Duodenal mucosa (tissue), 2 donors: ENCODE results near the gene DRC7.
A peak's percentile ranks its signal among the peaks of the same experiment; 100 is the strongest.

Experiments used
- H3K27ac ChIP-seq: one replicate; pipeline ENCODE4 v1.7.0; 2013; ENCODE audit warnings: low read depth, low read length
- H3K27me3 ChIP-seq, 2 donors: one replicate each; pipeline ENCODE4 v1.7.0; 2013; ENCODE audit warnings: low read length in 2 of 2, control low read depth in 1 of 2; ENCODE audit not compliant: insufficient read depth in 2 of 2, control insufficient read depth in 1 of 2
- H3K36me3 ChIP-seq, 2 donors: one replicate each; pipeline ENCODE4 v1.7.0; 2013; ENCODE audit warnings: low read length in 2 of 2, control low read depth in 1 of 2; ENCODE audit not compliant: insufficient read depth in 2 of 2, control insufficient read depth in 1 of 2
- H3K4me1 ChIP-seq, 2 donors: one replicate each; pipeline ENCODE4 v1.7.0; 2013; ENCODE audit warnings: low read length in 2 of 2, control low read depth in 1 of 2; ENCODE audit not compliant: insufficient read depth in 2 of 2, control insufficient read depth in 1 of 2
- H3K4me3 ChIP-seq, 2 donors: one replicate each; pipeline ENCODE4 v1.7.0; 2013; ENCODE audit warnings: low read length in 2 of 2, low read depth in 1 of 2
- H3K9ac ChIP-seq, 2 donors: one replicate each; pipeline ENCODE4 v1.7.0; 2013; ENCODE audit warnings: low read length in 2 of 2, low read depth in 1 of 2
- H3K9me3 ChIP-seq, 2 donors: one replicate each; pipeline ENCODE4 v1.7.0; 2013; ENCODE audit warnings: low read length in 2 of 2, control low read depth in 1 of 2; ENCODE audit not compliant: control insufficient read depth in 1 of 2

Gene DRC7, protein sequence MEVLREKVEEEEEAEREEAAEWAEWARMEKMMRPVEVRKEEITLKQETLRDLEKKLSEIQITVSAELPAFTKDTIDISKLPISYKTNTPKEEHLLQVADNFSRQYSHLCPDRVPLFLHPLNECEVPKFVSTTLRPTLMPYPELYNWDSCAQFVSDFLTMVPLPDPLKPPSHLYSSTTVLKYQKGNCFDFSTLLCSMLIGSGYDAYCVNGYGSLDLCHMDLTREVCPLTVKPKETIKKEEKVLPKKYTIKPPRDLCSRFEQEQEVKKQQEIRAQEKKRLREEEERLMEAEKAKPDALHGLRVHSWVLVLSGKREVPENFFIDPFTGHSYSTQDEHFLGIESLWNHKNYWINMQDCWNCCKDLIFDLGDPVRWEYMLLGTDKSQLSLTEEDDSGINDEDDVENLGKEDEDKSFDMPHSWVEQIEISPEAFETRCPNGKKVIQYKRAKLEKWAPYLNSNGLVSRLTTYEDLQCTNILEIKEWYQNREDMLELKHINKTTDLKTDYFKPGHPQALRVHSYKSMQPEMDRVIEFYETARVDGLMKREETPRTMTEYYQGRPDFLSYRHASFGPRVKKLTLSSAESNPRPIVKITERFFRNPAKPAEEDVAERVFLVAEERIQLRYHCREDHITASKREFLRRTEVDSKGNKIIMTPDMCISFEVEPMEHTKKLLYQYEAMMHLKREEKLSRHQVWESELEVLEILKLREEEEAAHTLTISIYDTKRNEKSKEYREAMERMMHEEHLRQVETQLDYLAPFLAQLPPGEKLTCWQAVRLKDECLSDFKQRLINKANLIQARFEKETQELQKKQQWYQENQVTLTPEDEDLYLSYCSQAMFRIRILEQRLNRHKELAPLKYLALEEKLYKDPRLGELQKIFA

DNA sequence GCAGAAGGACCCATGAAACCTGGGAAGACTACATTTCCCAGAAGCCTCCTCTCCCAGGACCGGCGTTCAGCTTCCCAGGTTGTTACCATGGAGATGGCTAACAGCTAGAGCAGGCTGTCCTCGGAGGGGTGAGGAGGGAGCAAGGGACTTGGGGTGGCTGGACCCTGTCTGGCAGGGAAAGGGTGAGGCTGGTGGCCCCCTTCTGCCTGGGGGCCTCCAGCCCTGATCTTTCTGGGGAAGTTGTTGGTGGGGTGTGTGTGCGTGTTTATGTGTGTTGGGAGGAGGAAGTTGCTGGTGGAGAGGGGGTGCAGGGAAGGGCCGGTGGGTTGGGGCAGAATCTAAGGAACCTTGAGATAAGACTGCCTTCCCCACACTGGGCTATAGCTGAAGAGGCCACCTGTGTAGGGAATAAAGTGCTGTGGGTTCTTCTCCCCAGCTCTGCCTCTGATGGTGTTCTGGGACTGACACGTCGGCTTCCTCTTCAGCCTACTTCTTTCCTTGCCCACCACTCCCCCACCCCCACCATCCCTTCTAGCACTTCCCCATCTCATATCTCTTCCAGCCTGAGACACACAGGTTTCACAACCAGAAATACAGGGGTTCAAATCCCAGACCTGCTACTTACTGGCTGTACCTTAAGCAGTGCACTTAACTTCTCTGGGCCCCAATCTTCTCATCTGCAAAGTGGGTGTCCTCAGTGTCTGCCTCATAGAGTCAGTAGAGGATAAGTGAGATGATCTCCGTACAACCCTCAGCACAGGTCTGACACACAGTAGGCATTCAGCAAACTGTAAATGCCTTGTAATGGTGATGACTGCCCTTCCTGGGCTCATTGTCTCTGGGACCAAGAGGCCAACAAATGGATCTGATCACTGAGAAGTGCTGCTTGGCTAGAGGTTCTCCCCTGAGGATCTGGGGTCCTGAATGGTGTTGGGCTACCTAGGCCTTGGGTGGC, at the start of gene DRC7:
Gene DRC7, plus strand, starts transcription at position 82 of the 955 bp plus-strand sequence. CDS start 3,144 bp downstream, outside the sequence.
- no peak within 1 kb of the TSS for H3K9ac ChIP-seq
- H3K4me3 ChIP-seq = peak within 1 kb of the TSS; percentile 47 to 48

DNA sequence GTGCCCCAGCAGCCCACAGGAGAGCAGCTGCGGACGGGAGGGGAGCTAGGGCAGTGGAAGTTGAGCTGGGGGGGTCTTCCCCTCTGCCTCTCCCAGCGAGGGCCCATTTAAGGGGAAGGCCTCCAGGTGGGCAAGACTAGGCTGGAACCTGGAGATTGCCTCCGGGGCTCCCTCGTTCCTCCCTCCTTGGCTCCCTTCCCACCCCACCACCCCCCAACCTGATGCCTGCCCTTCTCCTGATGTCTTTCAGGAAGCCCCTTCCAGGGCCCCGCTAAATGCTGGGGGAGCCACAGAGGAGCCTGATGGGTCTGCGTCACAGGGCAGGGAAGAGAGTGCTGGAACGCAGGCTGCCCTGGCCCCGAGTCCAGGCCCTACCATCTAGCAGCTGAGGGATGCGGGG, 49.4 kb upstream of the DRC7 start:
- Histone ChIP-seq H3K27ac (peak overlapping the region; percentile 23), H3K27me3 (no peaks in the 10 kb centered on the region), H3K4me3 (no peak overlapping the region), H3K4me1 (peaks cover 21 to 22% of the 10 kb centered on the region in 2 donors), H3K9me3 (no peaks in the 10 kb centered on the region), H3K9ac (no peak overlapping the region), H3K36me3 (peaks cover 6 to 13% of the 10 kb centered on the region in 2 donors)

More for the DNA sequence above, at the start of gene DRC7:
- H3K27me3 ChIP-seq = peaks cover 0 to 3% of the 10 kb centered on the region in 2 donors
- no peak within 1 kb of the TSS for H3K27ac ChIP-seq
- H3K36me3 ChIP-seq = no peaks in the 10 kb centered on the region
- H3K9me3 ChIP-seq = no peaks in the 10 kb centered on the region
- H3K4me1 ChIP-seq = no peaks in the 10 kb centered on the region

DNA sequence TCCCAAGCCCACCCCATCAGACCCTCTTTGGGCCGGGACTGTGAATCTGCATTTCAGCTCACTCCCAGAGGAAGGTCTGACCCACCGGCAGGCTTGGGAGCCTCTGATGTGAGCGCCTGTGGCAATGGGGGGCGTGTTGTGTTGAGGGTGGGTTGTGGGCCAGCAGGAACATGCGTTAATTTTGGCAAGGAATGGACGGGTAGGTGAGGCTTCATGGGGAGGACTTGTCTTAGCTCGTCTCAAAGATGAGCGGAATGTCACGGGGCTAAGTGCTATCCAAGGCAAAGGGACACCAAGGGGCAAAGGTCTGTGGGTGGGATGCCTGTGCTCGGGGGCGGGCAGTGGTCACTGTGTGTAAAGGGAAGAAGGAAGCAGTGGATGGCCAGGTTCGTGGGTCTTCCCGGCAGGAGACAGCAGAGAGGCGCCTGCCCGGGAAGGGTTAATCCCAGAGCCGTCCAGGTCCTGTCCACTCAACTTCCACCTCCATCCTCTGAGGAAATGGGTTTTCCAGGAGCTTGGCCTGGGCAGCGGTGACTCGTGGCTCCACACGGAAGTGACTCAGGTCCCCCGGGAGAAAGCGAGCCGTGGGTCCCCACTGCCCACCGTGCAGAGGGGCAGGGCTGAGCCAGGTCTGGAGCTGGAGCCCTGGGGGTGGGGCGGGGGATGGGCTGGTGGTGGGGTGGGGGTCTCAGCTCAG, 48.8 kb upstream of the DRC7 start:
- Histone ChIP-seq H3K4me3 (no peak overlapping the region), H3K27ac (no peak overlapping the region), H3K27me3 (no peaks in the 10 kb centered on the region), H3K9me3 (no peaks in the 10 kb centered on the region), H3K4me1 (peaks cover 21 to 22% of the 10 kb centered on the region in 2 donors), H3K36me3 (peaks cover 6 to 14% of the 10 kb centered on the region in 2 donors), H3K9ac (no peak overlapping the region)

DNA sequence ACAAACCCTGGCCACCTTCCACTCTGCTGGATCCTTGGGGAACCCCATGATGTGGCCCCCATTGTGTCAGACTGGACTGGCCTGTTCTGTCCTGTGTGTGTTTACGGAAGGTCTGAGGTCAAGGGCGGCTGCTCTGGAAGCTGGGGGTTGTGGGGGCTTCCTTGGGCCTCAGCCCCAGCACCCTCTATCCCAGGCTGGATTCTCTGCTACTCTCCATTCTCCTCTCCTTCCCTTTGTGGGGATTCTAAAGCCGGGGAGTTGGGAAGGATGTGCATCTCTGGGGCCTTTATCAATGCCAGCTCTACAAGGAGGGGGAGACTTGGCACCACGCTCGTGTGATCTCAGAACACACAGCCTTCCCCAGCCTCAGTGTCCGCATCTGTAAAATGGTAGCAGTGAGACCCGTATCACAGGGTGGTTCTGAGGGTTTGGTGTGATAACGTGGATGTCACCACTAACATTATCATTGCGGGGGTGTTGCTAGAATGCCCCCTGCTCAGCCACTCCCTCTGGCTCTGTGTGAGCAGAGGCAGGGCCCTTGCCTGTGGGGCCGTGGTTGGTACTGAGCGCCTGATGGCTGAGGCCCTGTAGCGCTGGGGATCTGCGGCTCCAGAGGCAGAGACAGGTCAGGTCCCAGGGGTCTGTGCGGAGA, 48.1 kb upstream of the DRC7 start:
- H3K4me3 ChIP-seq = no peak overlapping the region

DNA sequence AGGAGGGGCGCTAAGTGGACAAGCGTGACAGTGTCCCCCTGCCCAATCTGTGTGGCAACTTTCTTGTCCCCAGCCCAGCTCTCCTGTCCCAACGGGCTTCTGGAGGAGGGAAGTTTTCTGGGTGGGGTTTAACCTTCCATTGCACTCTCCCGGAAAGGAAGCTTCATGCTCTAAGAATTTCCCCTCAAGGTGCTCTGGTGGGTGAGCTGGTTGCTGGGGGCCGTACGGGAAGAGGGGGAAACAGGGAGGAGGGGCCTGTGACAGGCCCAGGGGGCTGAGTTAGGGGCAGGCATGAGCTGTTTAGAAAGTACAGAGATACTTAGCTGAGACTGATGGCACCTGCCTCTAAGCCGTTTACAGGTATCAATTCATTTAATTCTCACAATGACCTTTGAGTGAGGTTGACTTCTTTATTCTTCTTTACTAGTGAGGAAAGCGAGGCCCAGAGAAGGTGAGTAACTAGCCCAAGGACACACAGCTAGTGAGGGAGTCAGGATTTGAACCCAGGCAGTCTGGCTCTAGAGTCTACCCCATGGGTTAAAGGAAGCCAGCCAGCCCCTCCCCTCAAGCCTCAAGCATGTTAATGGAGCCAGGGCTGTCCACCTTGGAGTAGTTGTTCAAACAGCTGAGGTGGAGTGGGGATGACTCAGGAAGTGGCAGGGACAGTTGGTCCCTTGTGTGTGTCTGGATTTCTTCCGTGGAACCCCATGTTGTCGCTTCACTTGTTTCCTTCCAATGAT, 47.3 kb upstream of the DRC7 start:
- H3K9me3 ChIP-seq = no peaks in the 10 kb centered on the region
- H3K4me1 ChIP-seq = peaks cover 21 to 22% of the 10 kb centered on the region in 2 donors
- H3K36me3 ChIP-seq = peaks cover 10 to 27% of the 10 kb centered on the region in 2 donors
- H3K9ac ChIP-seq = no peak overlapping the region
- H3K27ac ChIP-seq = peak overlapping the region; percentile 30
- H3K4me3 ChIP-seq = no peak overlapping the region
- no peaks in the 10 kb centered on the region for H3K27me3 ChIP-seq

More for the DNA sequence above, 48.1 kb upstream of the DRC7 start:
- Histone ChIP-seq H3K9ac (no peak overlapping the region), H3K27ac (no peak overlapping the region), H3K4me1 (peaks cover 21 to 22% of the 10 kb centered on the region in 2 donors), H3K9me3 (no peaks in the 10 kb centered on the region), H3K27me3 (no peaks in the 10 kb centered on the region), H3K36me3 (peaks cover 6 to 21% of the 10 kb centered on the region in 2 donors)

DNA sequence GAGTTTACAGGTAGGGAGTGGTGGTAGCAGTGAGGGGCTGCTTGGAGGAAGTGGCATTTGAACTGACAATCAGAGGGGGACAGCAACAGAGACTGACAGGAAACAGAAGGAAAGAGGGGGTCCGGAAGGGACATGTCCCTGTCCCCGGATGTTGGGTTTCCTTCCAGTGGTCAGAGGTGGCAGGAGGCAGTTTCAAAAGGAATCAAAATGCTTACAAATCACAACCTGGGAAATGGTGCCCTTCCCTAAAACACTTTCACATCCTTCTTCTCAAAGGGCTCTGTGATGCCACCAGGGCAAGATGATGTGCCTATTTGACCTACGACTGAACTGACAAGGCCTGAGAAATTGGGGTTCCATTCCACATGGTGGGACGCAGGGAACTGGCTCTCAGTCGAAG, 46.5 kb upstream of the DRC7 start:
- Histone ChIP-seq H3K4me1 (peaks cover 16 to 20% of the 10 kb centered on the region in 2 donors), H3K4me3 (no peak overlapping the region), H3K27me3 (no peaks in the 10 kb centered on the region), H3K9me3 (no peaks in the 10 kb centered on the region), H3K9ac (no peak overlapping the region), H3K27ac (peak overlapping the region; percentile 30), H3K36me3 (peaks cover 10 to 27% of the 10 kb centered on the region in 2 donors)

DNA sequence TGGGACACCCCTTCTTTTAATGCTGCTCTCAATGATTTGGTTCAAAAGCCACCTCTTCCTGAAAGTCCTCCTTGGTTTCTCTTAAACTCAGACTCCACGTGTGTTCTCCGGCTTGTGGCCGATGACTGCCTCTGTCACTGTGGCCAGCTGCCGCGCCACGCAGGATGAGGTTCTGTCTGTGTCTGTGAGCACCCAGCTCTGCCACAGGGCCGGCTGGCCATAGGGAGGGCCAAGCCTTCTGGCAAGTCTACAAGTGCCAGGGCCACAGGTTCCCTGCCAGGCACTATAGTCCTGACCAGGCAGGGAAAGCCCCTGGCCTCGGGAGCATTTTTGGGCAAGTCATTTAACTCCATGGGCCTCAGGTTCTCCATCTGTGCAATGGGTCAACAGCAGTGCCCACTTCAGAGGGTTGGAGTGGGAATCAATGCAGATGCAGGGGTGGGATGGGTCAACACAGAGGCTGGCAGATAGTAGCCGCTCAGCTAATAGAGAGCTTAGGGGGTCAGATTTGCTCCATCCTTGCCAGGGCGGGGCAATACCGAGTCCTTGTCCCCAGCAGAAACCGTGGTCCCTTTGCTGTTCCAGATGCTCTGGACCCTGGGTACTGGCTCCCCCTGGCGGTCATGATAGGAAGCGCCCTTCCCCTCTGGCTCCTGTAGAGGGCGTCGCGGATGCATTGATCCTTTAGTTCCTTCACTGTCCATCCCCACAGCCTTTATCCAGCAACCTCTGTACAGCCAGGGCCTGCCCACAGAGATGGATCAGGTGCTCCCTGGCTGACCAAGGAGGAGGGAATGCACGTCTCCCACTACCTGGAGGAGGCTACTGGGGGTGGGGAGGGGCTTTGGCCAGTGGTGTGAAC, 45.8 kb upstream of the DRC7 start:
- Histone ChIP-seq H3K27me3 (no peaks in the 10 kb centered on the region), H3K9ac (no peak overlapping the region), H3K4me1 (peaks cover 12 to 15% of the 10 kb centered on the region in 2 donors), H3K36me3 (peaks cover 10 to 27% of the 10 kb centered on the region in 2 donors), H3K4me3 (no peak overlapping the region), H3K27ac (no peak overlapping the region), H3K9me3 (no peaks in the 10 kb centered on the region)

DNA sequence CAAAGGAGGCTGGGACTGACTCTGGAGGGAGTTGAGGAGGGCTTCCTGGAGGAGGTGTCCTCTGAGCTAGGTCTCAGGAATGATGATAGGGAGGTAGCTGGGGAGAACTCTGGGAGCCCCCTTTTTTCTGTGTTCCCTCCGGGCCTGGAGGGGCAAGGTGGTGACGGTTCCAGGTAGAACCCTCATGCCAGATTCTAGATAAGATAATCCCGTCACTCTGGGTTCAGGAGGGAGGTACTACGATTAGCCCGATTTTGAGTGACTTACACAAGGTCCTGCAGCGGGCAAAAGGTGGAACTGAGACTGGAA, 45.2 kb upstream of the DRC7 start:
- Histone ChIP-seq H3K9ac (no peak overlapping the region), H3K4me1 (peaks cover 8 to 9% of the 10 kb centered on the region in 2 donors), H3K9me3 (no peaks in the 10 kb centered on the region), H3K27me3 (no peaks in the 10 kb centered on the region), H3K27ac (no peak overlapping the region), H3K4me3 (no peak overlapping the region), H3K36me3 (peaks cover 6 to 23% of the 10 kb centered on the region in 2 donors)
